GM12878 (cell line): Measurements from ENCODE around the gene NPAS3. TPM values are rescaled to one million over a fixed set of nuclear protein-coding genes. Genes with fewer than 3 reads are reported as not detected.

Experiments used
- ATAC-seq: fragments of 200-7000 bp; cut with Tn5 transposase; 3 replicates; pipeline ENCODE4 v1.9.1; 2020; ENCODE audit warnings: mild to moderate bottlenecking, moderate library complexity
- BruUV-seq: library from RNA; stranded (reverse); fragments of 400-500 nt; replicated peaks from 2 replicates; lab custom pipeline; 2021; lab: Mats Ljungman, UMichigan
- CTCF ChIA-PET: fragments of 300-600 bp; sonication (Branson Sonifier 250); formaldehyde crosslinking; extraction: SDS; loops from one replicate; lab custom pipeline; 2021; ENCODE audit warnings: inconsistent platforms; lab: Yijun Ruan, JAX
- POLR2A ChIA-PET: fragments of 350-600 bp; formaldehyde crosslinking; extraction: SDS; loops from one replicate; lab custom pipeline; 2021; ENCODE audit warnings: inconsistent platforms; lab: Charles Lee
- RAD21 ChIA-PET: fragments of 300-600 bp; sonication (Branson Sonifier 250); formaldehyde crosslinking; loops from one replicate; lab custom pipeline; 2023; ENCODE audit warnings: antibody characterized with exemption; ENCODE audit not compliant: unreplicated experiment; lab: Charles Lee
- SMC1A ChIA-PET: fragments of 300-600 bp; sonication (Branson Sonifier 250); formaldehyde crosslinking; loops from one replicate; lab custom pipeline; 2023; ENCODE audit not compliant: unreplicated experiment, uncharacterized antibody; lab: Charles Lee
- DNase-seq: peaks from one replicate; pipeline ENCODE4 v3.0.0-alpha.2; 2011; ENCODE audit warnings: low read depth, low spot score
- FAIRE-seq: peaks from 3 replicates; lab custom pipeline; 2011; peaks lifted over from hg19 to GRCh38; lab: Jason Lieb, UNC
- H2AFZ ChIP-seq: 2 replicates; pipeline ENCODE4 v1.6.0; 2011; ENCODE audit warnings: low read depth, low read length, control low read depth; ENCODE audit not compliant: control insufficient read depth
- H3K27ac ChIP-seq: 2 replicates; pipeline ENCODE4 v1.5.1; 2011; ENCODE audit warnings: control low read depth; ENCODE audit not compliant: control insufficient read depth, insufficient read depth
- H3K27me3 ChIP-seq, 2 experiments: replicated peaks in 1 of 2; 2 replicates each; pipeline versions ENCODE4 v1.6.0 to v1.6.1; 2011; ENCODE audit warnings: low read length in 1 of 2; ENCODE audit not compliant: control insufficient read depth in 2 of 2, insufficient read depth in 2 of 2
- H3K36me3 ChIP-seq, 2 experiments: 2 replicates each; pipeline ENCODE4 v1.5.1; 2011; ENCODE audit warnings: low read length in 1 of 2; ENCODE audit not compliant: control insufficient read depth in 2 of 2, insufficient read depth in 2 of 2
- H3K4me1 ChIP-seq: 2 replicates; pipeline ENCODE4 v1.6.1; 2011; ENCODE audit warnings: mild to moderate bottlenecking, low read length, moderate library complexity, mixed read lengths; ENCODE audit not compliant: control insufficient read depth, insufficient read depth
- H3K4me2 ChIP-seq: 2 replicates; pipeline ENCODE4 v1.6.0; 2011; ENCODE audit warnings: control low read depth; ENCODE audit not compliant: control insufficient read depth, insufficient read depth
- H3K4me3 ChIP-seq: fragments of 200-600 bp; sonication (generic); 2 replicates; pipeline ENCODE4 v1.5.1; 2016
- H3K79me2 ChIP-seq: 2 replicates; pipeline ENCODE4 v1.6.0; 2011; ENCODE audit warnings: low read length; ENCODE audit not compliant: control insufficient read depth, insufficient read depth
- H3K9ac ChIP-seq: 2 replicates; pipeline ENCODE4 v1.8.0; 2011; ENCODE audit warnings: low read length, control low read depth, mixed read lengths; ENCODE audit not compliant: control insufficient read depth, insufficient read depth
- H3K9me3 ChIP-seq: replicated peaks from 3 replicates; pipeline ENCODE4 v1.5.1; 2011; ENCODE audit warnings: mild to moderate bottlenecking, low read length; ENCODE audit not compliant: control insufficient read depth, insufficient read depth
- H4K20me1 ChIP-seq: 2 replicates; pipeline ENCODE4 v1.6.0; 2011; ENCODE audit not compliant: control insufficient read depth, insufficient read depth
- ASH2L ChIP-seq: fragments of 300-600, 200-600 bp; sonication (generic); IDR thresholded peaks from 2 replicates; pipeline ENCODE4 v1.6.1; 2017; ENCODE audit warnings: low read depth, mild to moderate bottlenecking, borderline replicate concordance
- BCLAF1 ChIP-seq: fragments of 450-650 bp; IDR thresholded peaks from 2 replicates; pipeline ENCODE4 v1.6.1; 2017; ENCODE audit warnings: antibody characterized with exemption, mild to moderate bottlenecking, moderate library complexity
- CHD1 ChIP-seq: IDR thresholded peaks from 2 replicates; pipeline ENCODE4 v1.6.1; 2012; ENCODE audit warnings: low read depth, low read length, improper control_type of control experiment
- EGR1 ChIP-seq, 2 experiments: IDR thresholded peaks; 1 replicate in 1 of 2; 2 replicates in 1 of 2; pipeline ENCODE4 v1.6.1; 2011 to 2012; ENCODE audit warnings: low read depth in 2 of 2, low read length in 2 of 2, borderline replicate concordance in 1 of 2, mild to moderate bottlenecking in 1 of 2, moderate library complexity in 1 of 2
- EZH2 ChIP-seq: IDR thresholded peaks from 2 replicates; pipeline ENCODE4 v1.6.1; 2012; ENCODE audit warnings: low read depth, mild to moderate bottlenecking, control low read depth, inconsistent platforms, low read length, borderline replicate concordance; ENCODE audit not compliant: control insufficient read depth
- IKZF2 ChIP-seq, 2 experiments: fragments of 450-650 bp; IDR thresholded peaks; 2 replicates each; pipeline ENCODE4 v1.6.1; 2017; ENCODE audit warnings: mild to moderate bottlenecking in 2 of 2, moderate library complexity in 2 of 2
- JUNB ChIP-seq: IDR thresholded peaks from 2 replicates; pipeline ENCODE4 v1.6.1; 2016; ENCODE audit warnings: antibody characterized with exemption, mild to moderate bottlenecking
- NFYA ChIP-seq: IDR thresholded peaks from 2 replicates; pipeline ENCODE4 v1.6.1; 2011; ENCODE audit warnings: low read depth, mild to moderate bottlenecking, low read length, improper control_type of control experiment, borderline replicate concordance
- RFX5 ChIP-seq: IDR thresholded peaks from 2 replicates; pipeline ENCODE4 v1.6.1; 2011; ENCODE audit warnings: low read depth, low read length, improper control_type of control experiment
- YBX1 ChIP-seq: fragments of 450-650 bp; IDR thresholded peaks from 2 replicates; pipeline ENCODE4 v1.6.1; 2016; ENCODE audit warnings: antibody characterized with exemption
- ZNF592 ChIP-seq: fragments of 450-650 bp; IDR thresholded peaks from 2 replicates; pipeline ENCODE4 v1.6.1; 2017; ENCODE audit warnings: mild to moderate bottlenecking, moderate library complexity
- WGBS: methylation state at CpG from one replicate; pipeline ENCODE4 v1.1.6; 2016; ENCODE audit warnings: low lambda C conversion rate; ENCODE audit not compliant: insufficient replicate concordance, insufficient coverage; ENCODE audit errors: missing lambda C conversion rate; 5-methylcytosine and 5-hydroxymethylcytosine counted together
- in situ Hi-C: fragments of 300-500 bp; cut with MboI; formaldehyde crosslinking; loops from 9 replicates; pipeline ENCODE4 v1.14.3; 2018; ENCODE audit warnings: mixed read lengths
- intact Hi-C: fragments of 100-400 bp; cut with micrococcal nuclease; formaldehyde crosslinking; loops from one replicate; pipeline ENCODE4 v1.14.2; 2022; ENCODE audit not compliant: unreplicated experiment
- polyA plus RNA-seq, 11 experiments: library from polyadenylated mRNA; depleted of rRNA in 4 of 11; unstranded in 6 of 11; stranded (reverse) in 5 of 11; fragments of >200 nt; fragmentation: Nextera tagmentation in 4 of 11; fragmentation: Illumina TruSeq in 1 of 11; extraction: Ambion mirVana in 4 of 11; extraction: Trizol in 1 of 11; gene quantifications; 1 replicate in 1 of 11; 2 replicates in 10 of 11; pipeline versions ENCODE4 v1.2.1 to v1.2.3, GENCODE V29; 2011 to 2016; ENCODE audit warnings: inconsistent platforms in 2 of 11, missing spikeins in 2 of 11, low read depth in 1 of 11
- total RNA-seq, 4 experiments: library from RNA; depleted of rRNA in 3 of 4; stranded (reverse); fragments of >200 nt in 3 of 4; fragmentation: Illumina TruSeq in 1 of 4; extraction: Trizol in 1 of 4; gene quantifications; 2 replicates each; pipeline versions ENCODE4 v1.2.1 to v1.2.3, GENCODE V29; 2013 to 2021

Gene NPAS3
- total and polyA plus RNA-seq, 10 of the 15 experiments (the other 5 are each of a cell fraction or from before 2014, with no cell fraction given), result under 0.01 to 2.7 (median 0.03) TPM; not detected in 6

- TF ChIP-seq ZNF592 (no peak), EZH2 (no peak), NFYA (no peak), EGR1 (IDR thresholded peaks at IDR 0.05; ENCODE audit: borderline replicate concordance in 1 of 2, low read depth in 2 of 2, low read length in 2 of 2) (no peak), IKZF2 (IDR thresholded peaks at IDR 0.05) (no peak), RFX5 (no peak), ASH2L (no peak), YBX1 (no peak)
Measured at GRCh38 chr14:33052943-33053342, 114.3 kb downstream of the NPAS3 start (continued).

- no peaks in the 10 kb centered on the region for H3K9me3 ChIP-seq
- H2AFZ ChIP-seq, result no peak overlapping the region
- FAIRE-seq (no peak), DNase-seq (no peak), ATAC-seq (no peak)
- no peak overlapping the region for H3K27ac ChIP-seq
- WGBS, result 26% methylated on average over 4 of the region's 4 CpGs
- TF ChIP-seq CHD1 (no peak), BCLAF1 (no peak), JUNB (no peak)
- no TSS peak for BruUV-seq
- no peak overlapping the region for H3K9ac ChIP-seq
- CTCF ChIA-PET, result no interaction called here
- no peaks in the 10 kb centered on the region for H3K27me3 ChIP-seq
- H3K79me2 ChIP-seq, result no peaks in the 10 kb centered on the region
- no peaks in the 10 kb centered on the region for H3K4me1 ChIP-seq
- POLR2A ChIA-PET, result interaction anchor here (0.7 kb wide), 1 partner anchor 125 kb away, joined by 3 read pairs; no protein-coding TSS in a partner anchor
- in situ Hi-C loops (no loop called here), intact Hi-C loops (no loop called here)
- RAD21 ChIA-PET, result no interaction called here
- SMC1A ChIA-PET, result interaction anchor here (0.6 kb wide), 1 partner anchor 988 kb away, joined by 3 read pairs; no protein-coding TSS in a partner anchor
- H3K4me2 ChIP-seq, result no peak overlapping the region
- no peak overlapping the region for H3K4me3 ChIP-seq
- H3K36me3 ChIP-seq, result no peaks in the 10 kb centered on the region
- no peaks in the 10 kb centered on the region for H4K20me1 ChIP-seq
Measured at GRCh38 chr14:33056213-33056612, 117.5 kb downstream of the NPAS3 start.
